K562 treated with DMSO at 1 percent for 4 hours (cell line): Measurements from ENCODE around the gene GLG1. TPM values are rescaled to one million over a fixed set of nuclear protein-coding genes. Genes with fewer than 3 reads are reported as not detected.

Experiments used
- total RNA-seq: library from RNA; unstranded; fragments of 300-600 nt; gene quantifications from 2 replicates; pipeline ENCODE4 v1.2.3, GENCODE V29; 2022; ENCODE audit not compliant: insufficient read depth

Gene GLG1
- total RNA-seq = 17.7 and 21.4 TPM in 2 replicates

GRCh38 chr16:74606521-74607309, at the start of gene GLG1:
GLG1 (minus strand) TSS chr16:74607114; CDS start chr16:74607094, 20 bp downstream.

DNA sequence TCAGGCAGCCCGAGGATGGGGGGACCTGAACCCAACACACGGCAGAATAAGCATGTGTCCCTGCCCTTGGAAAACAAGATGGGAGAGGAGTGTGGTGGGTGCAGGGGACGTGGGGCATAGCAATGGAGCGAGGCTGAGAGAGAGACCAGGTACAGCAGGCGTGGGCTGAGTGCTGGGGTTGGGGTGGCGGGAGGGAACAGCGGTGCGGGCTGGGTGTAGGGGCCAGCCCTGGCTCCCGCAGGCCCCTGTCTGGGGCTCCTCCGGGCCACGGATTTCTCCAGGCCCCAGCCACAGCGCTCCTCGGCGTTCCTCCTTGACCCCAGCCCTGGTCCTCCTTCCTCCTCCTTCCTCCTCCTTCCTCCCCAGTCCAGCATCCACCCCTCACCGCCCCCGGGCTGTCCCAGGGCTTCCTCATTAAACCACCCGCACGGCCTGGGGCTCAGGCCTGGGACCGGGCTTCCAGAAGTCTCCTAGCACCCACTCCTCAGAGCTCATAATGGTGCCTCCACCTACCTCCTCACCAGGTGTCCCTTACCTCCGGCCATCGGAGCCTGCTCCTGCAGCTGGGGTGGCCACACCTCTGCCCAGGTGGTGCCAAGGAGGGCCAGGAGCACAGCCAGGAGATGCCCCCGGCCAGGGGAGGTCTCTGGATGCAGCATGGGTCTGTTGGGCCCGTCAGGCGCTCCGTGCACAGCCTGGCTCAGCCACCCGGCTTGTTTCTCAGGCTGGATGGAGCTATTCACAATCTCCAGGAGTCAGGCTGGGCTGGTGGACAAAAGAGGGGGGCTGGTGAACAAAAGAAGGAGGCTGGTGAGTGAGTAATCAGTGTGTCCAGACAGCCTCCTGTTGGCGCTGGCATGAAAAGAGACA, 186.1 kb downstream of the GLG1 start, which contains the start of gene CLEC18B:
Gene CLEC18B, minus strand, starts transcription at position 867 of the 870 bp plus-strand sequence. Its CDS starts 208 bp downstream, at position 659.

Other genes with a start within 250 kb of the GLG1 start
- gene NPIPB15, start 230.8 kb downstream of the GLG1 start, total RNA-seq = 0.85 TPM in 1 of 2 replicates, not detected in the other
- gene CLEC18B, start 185.6 kb downstream of the GLG1 start, total RNA-seq = 1.6 and 6.8 TPM in 2 replicates
- 41.8 and 47.2 TPM in 2 replicates for gene RFWD3, start 59.8 kb upstream of the GLG1 start, total RNA-seq
- 5.0 and 6.6 TPM in 2 replicates for gene MLKL, start 93.7 kb upstream of the GLG1 start, total RNA-seq
- not detected in 2 replicates for gene FA2H, start 167.7 kb upstream of the GLG1 start, total RNA-seq